Kidney glomerular epithelial cell (primary cell): ENCODE results near the gene TRPC4AP.

Experiments used
- DNase-seq: peaks from one replicate; lab custom pipeline; 2025; lab: John Stamatoyannopoulos, UW

The TRPC4AP gene

GRCh38 chr20:35014537-35014936 is 78.1 kb downstream of the TRPC4AP start:
- no peak for DNase-seq

- no peak for DNase-seq
Measured at GRCh38 chr20:35013421-35014411, 78.9 kb downstream of the TRPC4AP start.

DNA sequence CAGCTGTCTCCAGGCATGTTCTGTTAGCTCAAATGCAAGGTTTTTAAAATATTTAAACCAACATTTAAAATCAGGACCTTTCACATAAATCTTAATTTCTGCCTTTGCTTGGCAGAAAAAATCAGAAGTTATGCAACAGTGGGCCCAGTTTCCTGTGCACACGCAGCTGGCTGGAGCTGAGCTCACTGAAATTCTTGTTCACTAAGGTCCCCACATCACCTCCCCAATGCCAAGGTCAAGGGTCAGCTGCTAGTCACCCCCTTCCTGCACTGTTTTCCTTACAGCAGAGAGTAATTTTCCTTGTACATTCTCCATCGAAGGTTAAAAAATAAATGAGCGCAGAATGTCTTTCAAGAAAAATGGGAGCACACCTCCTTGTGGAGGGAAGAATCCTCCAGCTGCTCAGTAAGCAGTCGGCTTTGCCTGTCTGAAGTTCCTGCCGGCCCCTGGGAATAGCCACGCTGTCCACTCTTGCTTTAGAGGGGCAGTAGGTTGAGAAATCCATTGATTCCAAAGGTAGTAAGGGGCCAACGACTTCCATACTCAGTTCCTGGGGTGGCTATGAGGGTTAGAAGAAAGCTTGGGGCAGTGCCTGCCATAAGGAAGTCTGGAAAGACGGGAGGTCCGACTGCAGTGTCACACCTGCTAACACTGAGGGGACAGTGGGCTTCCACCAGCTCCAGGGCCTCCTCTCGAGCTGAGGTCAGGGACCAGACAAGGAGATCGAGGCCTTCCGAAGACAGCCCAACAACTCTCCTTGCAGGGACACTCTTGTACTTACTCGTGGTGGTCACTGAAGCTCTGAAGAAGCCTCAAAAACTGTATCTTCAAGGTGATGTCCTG is 80.2 kb downstream of the TRPC4AP start:
- no peak for DNase-seq

- DNase-seq: no peak
Measured at GRCh38 chr20:35011589-35012226, 80.9 kb downstream of the TRPC4AP start.

DNA sequence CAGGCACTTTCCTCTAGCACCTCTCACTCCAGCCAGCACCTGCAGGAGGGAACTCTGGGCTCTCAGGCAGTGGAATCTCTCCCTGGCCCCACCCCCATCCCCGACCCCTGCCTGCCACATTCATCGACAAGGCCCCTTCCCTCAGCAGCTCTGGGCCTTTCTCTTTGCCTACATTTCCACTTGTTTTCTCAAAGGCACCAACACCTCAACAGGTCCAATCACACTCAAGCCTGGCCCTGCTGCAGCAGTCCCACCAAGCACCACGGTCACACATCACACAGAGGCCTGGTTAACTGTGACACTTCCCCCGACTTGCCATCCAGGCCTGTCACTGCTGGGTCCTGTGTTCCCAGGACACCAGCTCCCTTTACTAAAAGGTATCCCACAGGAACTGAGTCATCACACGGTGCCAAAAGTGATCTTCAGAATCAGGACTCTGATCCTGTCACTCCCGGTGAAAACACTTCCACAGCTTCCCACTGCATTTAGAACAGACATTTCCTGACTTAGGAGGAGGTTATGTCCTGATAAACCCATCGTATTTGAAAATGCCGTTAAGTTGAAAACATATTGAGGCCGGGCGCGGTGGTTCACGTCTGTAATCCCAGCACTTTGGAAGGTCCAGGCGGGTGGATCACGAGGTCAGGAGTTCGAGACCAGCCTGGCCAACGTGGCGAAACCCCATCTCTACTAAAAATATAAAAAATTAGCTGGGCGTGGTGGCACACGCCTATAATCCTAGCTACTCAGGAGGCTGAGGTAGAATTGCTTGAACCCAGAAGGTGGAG is 82.0 kb downstream of the TRPC4AP start:
- no peak for DNase-seq

- no peak for DNase-seq
Measured at GRCh38 chr20:35009665-35010328, 82.8 kb downstream of the TRPC4AP start.

- no peak for DNase-seq
Measured at GRCh38 chr20:35008411-35009342, 83.9 kb downstream of the TRPC4AP start.

DNA sequence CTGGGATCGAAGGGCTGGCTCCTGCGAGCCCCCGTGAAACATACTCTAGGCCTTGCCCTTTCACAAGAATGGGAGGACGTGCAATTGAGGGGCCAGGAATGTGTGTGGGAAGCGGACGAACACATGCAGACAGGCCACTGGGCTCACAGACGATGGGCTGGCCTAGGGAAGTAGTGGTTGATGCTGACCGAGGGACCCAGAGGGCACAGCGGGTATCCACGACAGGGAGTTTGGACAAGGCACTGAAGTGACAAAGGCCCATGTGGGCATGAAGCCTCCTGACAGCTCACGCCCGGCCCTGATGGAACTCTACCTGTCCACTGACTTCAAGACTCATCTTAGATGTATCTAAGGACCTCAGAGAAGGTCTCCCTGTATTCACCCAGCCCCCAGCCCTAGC is 84.7 kb downstream of the TRPC4AP start:
- DNase-seq: no peak

- DNase-seq: no peak
Measured at GRCh38 chr20:35007413-35007812, 85.2 kb downstream of the TRPC4AP start.

GRCh38 chr20:35006531-35006971 is 86.1 kb downstream of the TRPC4AP start:
- no peak for DNase-seq

GRCh38 chr20:35006009-35006408 is 86.6 kb downstream of the TRPC4AP start:
- no peak for DNase-seq

GRCh38 chr20:35005463-35005961 is 87.1 kb downstream of the TRPC4AP start:
- no peak for DNase-seq

GRCh38 chr20:35004749-35005462 is 87.7 kb downstream of the TRPC4AP start:
- no peak for DNase-seq

GRCh38 chr20:35004051-35004725 is 88.4 kb downstream of the TRPC4AP start:
- DNase-seq: no peak

DNA sequence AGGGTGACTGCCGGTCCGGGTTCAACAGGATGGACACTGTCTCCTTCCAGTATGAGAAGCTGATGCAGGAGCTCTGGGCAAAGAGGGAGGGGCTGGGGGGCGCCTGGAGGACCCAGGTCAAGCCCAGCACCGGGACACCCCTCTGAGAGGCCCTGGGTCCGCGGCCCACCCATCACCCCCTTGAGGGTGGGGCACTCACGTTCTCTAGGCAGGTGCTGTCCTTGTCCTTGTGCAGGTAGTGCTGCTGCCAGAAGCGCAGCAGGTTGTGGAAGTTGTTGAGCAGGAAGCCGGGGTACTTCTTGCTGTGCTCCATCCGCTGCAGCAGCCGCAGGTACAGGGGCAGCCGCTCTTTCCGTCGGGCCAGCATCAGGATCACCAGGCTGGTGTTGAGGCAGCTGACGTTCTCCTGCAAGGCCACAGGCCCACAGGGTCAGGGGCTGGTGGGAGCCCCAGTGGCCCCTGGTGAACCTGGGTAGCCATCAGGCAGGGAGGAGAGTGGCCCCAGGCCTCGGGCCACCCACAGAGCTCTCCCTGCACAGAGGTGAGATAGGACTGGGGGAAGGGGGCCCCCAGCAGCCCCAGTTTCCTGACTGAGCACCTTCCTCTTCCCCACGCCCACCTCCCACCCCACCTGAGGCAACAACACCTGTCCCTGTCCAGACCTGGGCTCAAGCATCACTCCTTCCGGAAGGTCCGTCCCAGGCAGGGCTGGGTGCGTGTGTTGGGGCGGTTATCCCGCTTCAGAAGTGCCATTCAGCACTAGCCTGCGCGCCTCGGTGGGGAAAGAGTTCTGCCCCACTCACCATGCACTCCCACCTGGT is 89.2 kb downstream of the TRPC4AP start:
- no peak for DNase-seq

DNA sequence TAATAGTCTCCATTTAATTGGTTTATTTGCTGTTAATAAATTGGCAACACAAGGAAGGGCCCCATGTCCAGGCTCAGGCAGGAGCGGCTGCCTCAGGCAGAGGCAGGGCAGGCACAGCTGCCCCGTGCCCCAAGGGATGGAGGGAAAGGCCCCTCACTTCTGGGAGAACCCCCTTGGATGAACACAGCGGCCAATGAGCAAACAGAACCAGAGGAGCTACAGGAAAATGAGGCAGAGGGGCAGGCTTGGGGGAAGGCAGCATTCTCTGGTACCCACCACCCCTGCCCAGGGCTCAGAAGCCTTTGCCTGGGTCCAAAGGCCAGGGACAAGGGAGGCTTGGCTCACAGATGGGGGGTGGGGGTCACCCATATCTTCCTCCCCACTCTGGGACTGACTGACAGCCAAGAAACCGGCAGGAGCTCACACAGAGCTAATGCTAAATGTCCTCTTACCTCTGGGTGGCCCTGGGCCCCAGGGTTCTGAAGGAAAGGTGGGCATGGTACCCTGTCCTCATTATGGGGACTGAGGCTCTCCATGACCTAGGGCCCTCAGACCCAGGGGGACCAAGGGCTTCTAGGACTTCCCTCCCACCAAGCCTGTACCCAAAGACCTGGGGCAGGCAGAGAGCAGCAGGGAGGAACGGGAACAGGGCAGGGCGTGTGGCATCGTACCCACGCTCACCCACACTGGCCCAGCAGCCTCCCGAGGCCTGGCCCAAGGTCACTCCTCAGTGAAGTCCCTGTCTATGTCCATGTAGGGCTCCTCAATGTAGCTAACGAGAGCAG is 90.0 kb downstream of the TRPC4AP start:
- no peak for DNase-seq
